ENCODE data around the gene PHACTR3. TPM values are rescaled to one million over a fixed set of nuclear protein-coding genes. Genes with fewer than 3 reads are reported as not detected.

The PHACTR3 gene
- total RNA-seq, 4 donors from 2014 or later: 2.4 to 12.8 (median 9.7) TPM

DNA sequence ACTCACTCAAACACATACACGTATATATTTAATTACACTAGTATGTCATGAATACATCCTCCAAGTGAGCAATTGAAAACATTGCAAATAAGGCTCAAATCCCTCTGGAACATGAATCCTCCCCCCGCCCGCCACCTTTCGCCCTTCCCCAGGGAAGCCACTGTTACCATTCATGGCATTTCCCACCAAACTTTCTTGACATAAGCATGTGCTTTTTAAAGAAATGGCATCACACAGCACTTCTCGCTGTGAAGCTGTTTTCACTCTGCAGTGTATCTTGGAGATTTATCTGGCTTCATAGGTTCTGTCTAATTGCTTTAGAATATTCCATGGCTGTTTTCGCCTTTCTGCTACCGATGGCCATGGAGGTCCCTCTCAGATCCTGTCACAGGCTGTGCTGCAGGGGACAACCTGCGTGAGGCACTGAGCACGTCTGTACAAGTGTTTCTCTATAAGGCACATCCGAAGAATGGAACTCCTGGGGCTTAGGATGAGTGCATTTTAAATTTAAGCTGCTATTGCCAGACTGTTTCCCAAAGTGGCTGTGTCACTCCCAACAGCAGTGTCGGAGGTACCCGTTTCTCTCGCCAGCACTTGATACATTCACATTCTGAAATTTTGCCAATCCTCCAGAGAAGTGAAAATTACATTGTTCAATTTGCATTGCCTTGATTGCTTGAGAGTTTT is 22.2 kb upstream of the PHACTR3 start:
- H3K27me3 ChIP-seq: peaks cover 69% of the 10 kb centered on the region
- no peaks in the 10 kb centered on the region for H3K9me3 ChIP-seq

DNA sequence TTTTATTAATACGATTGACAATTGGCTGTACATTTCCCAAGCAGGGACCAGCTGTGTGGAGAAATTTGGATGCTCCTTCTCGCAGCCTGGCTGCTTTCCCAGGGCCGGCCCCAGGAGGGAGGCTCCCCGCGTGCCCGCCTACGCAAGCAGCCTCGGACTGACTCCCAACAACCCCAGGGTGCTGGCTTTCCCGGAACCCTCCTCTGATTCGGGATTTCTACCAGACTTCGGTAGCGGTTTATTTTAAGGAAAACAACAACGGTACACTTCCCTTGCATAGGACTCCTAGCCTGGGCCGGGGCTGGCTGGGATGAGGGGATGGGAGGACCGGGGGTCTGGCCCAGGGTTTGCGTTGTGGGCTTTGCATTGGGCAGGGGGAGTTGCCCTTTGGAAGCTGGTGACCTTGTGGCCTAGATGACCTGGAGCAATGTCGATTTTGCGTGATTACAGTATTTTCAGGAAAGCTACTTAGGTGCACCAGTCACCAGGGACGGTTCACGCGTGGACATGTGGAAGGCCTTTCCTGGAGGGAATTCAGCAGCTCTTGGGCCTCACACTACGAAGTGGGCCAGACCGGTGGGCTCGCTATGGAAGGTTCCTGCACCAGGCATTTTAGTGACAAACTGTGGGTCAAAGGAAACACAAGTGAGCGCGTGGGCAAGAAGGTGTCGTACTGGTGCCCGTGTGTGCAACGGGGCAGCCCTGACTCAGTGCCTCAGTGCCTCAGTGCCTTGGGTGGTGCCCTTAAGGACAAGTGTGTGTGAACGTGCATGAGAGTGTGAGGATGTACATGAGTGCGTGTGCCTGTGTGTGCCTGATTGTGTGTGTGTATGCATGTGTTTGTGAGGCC is 20.7 kb upstream of the PHACTR3 start:
- Histone ChIP-seq H3K36me3 (no peaks in the 10 kb centered on the region), H3K4me3 (no peak overlapping the region), H3K27me3 (peaks cover 60% of the 10 kb centered on the region), H3K27ac (no peak overlapping the region), H3K9me3 (peaks cover 6% of the 10 kb centered on the region), H3K4me1 (peaks cover 19% of the 10 kb centered on the region)
- 60% methylated on average over 28 of the region's 31 CpGs for WGBS
- no peak for TF ChIP-seq EP300 (IDR thresholded peaks at IDR 0.05)
- no peak for TF ChIP-seq CTCF (IDR thresholded peaks at IDR 0.05)
- TF ChIP-seq POLR2AphosphoS5 (IDR thresholded peaks at IDR 0.05): no peak
- no peak for TF ChIP-seq POLR2A (IDR thresholded peaks at IDR 0.05)
- DNase-seq (ENCODE audit: low spot score in 2 of 2): peak in 1 of 2 donors; percentile 57

More for the DNA sequence above, 22.2 kb upstream of the PHACTR3 start:
- peak in 1 of 2 donors; percentile 37 for DNase-seq (ENCODE audit: low spot score in 2 of 2)
- TF ChIP-seq EP300 (IDR thresholded peaks at IDR 0.05) (no peak), POLR2A (IDR thresholded peaks at IDR 0.05) (no peak), POLR2AphosphoS5 (IDR thresholded peaks at IDR 0.05) (no peak), CTCF (IDR thresholded peaks at IDR 0.05) (no peak)
- Histone ChIP-seq H3K27ac (no peak overlapping the region), H3K4me1 (peaks cover 22% of the 10 kb centered on the region), H3K36me3 (no peaks in the 10 kb centered on the region), H3K4me3 (no peak overlapping the region)
- WGBS: 58% methylated on average over 13 of the region's 13 CpGs

DNA sequence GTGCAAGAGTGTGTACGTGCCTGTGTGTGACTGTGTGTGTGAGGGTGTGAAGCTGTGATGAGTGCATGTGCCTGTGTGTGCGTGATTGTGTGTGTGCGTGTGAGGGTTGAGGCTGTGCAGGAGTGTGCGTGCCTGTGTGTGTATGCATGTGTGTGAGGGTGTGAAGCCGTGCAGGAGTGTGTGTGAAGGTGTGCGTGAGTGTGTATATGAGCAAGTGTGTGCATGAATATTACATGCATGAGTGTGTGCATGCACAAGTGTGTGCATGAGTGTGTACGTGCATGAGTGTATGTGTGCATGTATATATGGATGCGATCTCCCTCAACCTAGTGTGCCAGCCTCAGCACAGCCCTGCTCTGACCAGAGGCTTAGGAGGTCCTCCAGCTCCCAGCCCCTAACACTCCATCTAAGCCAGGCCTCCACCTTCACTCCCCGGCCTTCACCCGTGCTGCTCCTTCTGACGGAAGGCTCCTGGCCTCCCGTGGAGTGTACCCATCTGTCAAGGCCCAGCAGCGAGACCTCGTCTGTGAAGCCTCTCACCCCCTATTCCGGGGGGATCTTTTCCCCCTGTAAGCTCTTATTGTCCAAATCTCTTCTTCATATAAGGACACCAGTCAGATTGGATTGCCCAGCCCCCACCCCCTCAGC is 19.9 kb upstream of the PHACTR3 start:
- Histone ChIP-seq H3K36me3 (no peaks in the 10 kb centered on the region), H3K27me3 (peaks cover 52% of the 10 kb centered on the region), H3K27ac (no peak overlapping the region), H3K4me3 (no peak overlapping the region), H3K9me3 (peaks cover 6% of the 10 kb centered on the region), H3K4me1 (peaks cover 19% of the 10 kb centered on the region)
- no peak for TF ChIP-seq POLR2AphosphoS5 (IDR thresholded peaks at IDR 0.05)
- WGBS: 87% methylated on average over 15 of the region's 15 CpGs
- peak in 1 of 2 donors; percentile 26 for DNase-seq (ENCODE audit: low spot score in 2 of 2)

DNA sequence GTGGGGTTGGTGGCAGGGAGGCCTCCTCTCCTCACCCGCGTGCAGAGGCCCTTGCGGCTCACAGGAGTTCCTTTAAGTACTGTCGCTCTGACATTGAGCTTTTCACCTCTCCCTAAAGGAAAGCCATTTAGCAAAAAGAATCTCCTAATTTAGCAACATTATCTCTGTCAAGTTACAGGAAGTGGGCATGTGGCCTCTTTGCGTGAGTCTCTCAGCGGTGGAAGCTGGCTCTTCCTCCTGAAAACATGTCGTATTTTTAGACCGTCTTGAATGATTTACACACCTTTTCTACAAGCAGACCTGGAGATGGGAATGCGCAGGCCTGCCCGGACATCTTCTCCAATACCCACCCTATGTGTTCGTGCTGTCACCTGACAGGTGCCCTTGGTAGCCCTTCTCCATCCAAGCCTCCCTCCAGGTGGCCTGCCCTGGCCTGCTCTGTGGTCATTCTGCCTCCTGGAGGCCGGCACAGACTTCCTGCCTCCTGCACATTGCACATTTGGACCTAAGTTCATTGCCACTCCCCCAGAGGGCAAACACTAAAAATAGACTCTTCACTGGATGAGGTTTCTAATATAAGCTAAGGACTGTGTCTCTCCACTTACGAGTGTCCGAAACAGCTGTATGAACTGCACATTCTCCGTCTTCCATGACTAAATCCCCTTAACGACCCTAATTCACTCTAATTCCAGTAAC is 18.5 kb upstream of the PHACTR3 start:
- no peaks in the 10 kb centered on the region for H3K36me3 ChIP-seq
- H3K27ac ChIP-seq: no peak overlapping the region
- H3K9me3 ChIP-seq: peaks cover 6% of the 10 kb centered on the region
- WGBS: 58% methylated on average over 16 of the region's 16 CpGs
- H3K4me1 ChIP-seq: peaks cover 16% of the 10 kb centered on the region
- H3K27me3 ChIP-seq: peaks cover 38% of the 10 kb centered on the region
- TF ChIP-seq CTCF (IDR thresholded peaks at IDR 0.05) (no peak), POLR2AphosphoS5 (IDR thresholded peaks at IDR 0.05) (no peak), EP300 (IDR thresholded peaks at IDR 0.05) (no peak), POLR2A (IDR thresholded peaks at IDR 0.05) (no peak)
- H3K4me3 ChIP-seq: no peak overlapping the region
- peak in 1 of 2 donors; percentile 18 for DNase-seq (ENCODE audit: low spot score in 2 of 2)

GRCh38 chr20:59586613-59587012 is 17.7 kb upstream of the PHACTR3 start:
- H3K27ac ChIP-seq: no peak overlapping the region
- peaks cover 16% of the 10 kb centered on the region for H3K4me1 ChIP-seq
- DNase-seq (ENCODE audit: low spot score in 2 of 2): no peak
- H3K27me3 ChIP-seq: peaks cover 30% of the 10 kb centered on the region
- TF ChIP-seq POLR2AphosphoS5 (IDR thresholded peaks at IDR 0.05): no peak
- TF ChIP-seq POLR2A (IDR thresholded peaks at IDR 0.05): no peak
- no peak for TF ChIP-seq EP300 (IDR thresholded peaks at IDR 0.05)
- no peak for TF ChIP-seq CTCF (IDR thresholded peaks at IDR 0.05)
- H3K4me3 ChIP-seq: no peak overlapping the region
- no peaks in the 10 kb centered on the region for H3K36me3 ChIP-seq
- peaks cover 6% of the 10 kb centered on the region for H3K9me3 ChIP-seq
- WGBS: 90% methylated on average over 6 of the region's 6 CpGs

Data from suprapubic skin (tissue), 4 donors.